H1 (cell line): ENCODE measurements around the gene GUCA1A. TPM values are rescaled to one million over a fixed set of nuclear protein-coding genes. Genes with fewer than 3 reads are reported as not detected.

Experiments
- CTCF ChIA-PET: fragments of 300-600 bp; sonication (Branson Sonifier 250); formaldehyde crosslinking; loops from one replicate; lab custom pipeline; 2021; ENCODE audit not compliant: partially characterized antibody; lab: Charles Lee
- POLR2A ChIA-PET: fragments of 300-600 bp; sonication (Branson Sonifier 250); formaldehyde crosslinking; loops from one replicate; lab custom pipeline; 2021; ENCODE audit warnings: inconsistent platforms; ENCODE audit not compliant: partially characterized antibody; lab: Charles Lee
- DNase-seq, 2 experiments: peaks; one replicate each; pipeline versions ENCODE4 v3.0.0 to v3.0.0-alpha.2; 2010 to 2022; ENCODE audit warnings: low spot score in 2 of 2, low read depth in 1 of 2, mixed read lengths in 1 of 2
- FAIRE-seq: peaks from 2 replicates; lab custom pipeline; 2011; peaks lifted over from hg19 to GRCh38; lab: Jason Lieb, UNC
- H2AFZ ChIP-seq: 2 replicates; pipeline ENCODE4 v1.8.1; 2012; ENCODE audit warnings: low read length, inconsistent platforms
- H2AK5ac ChIP-seq: 2 replicates; pipeline ENCODE4 v1.6.1; 2013; ENCODE audit warnings: low read depth, low read length
- H2BK120ac ChIP-seq: replicated peaks from 2 replicates; pipeline ENCODE3; 2013; ENCODE audit warnings: low read depth, low read length, inconsistent platforms
- H2BK12ac ChIP-seq: 2 replicates; pipeline ENCODE4 v1.6.1; 2013; ENCODE audit warnings: low read depth, low read length
- H2BK15ac ChIP-seq: 2 replicates; pipeline ENCODE4 v1.6.1; 2013; ENCODE audit warnings: low read length
- H2BK20ac ChIP-seq: 2 replicates; pipeline ENCODE4 v1.6.1; 2013; ENCODE audit warnings: low read length
- H2BK5ac ChIP-seq: 2 replicates; pipeline ENCODE4 v1.6.1; 2013; ENCODE audit warnings: low read depth, low read length
- H3K14ac ChIP-seq: 2 replicates; pipeline ENCODE4 v1.6.1; 2013; ENCODE audit warnings: inconsistent platforms; ENCODE audit not compliant: insufficient read length
- H3K18ac ChIP-seq: 2 replicates; pipeline ENCODE4 v1.6.1; 2013; ENCODE audit warnings: low read length; ENCODE audit errors: extremely low read depth
- H3K23ac ChIP-seq: 2 replicates; pipeline ENCODE4 v1.6.1; 2013; ENCODE audit warnings: inconsistent platforms; ENCODE audit not compliant: insufficient read length
- H3K23me2 ChIP-seq: 2 replicates; pipeline ENCODE4 v1.6.1; 2013; ENCODE audit warnings: low read depth, low read length
- H3K27ac ChIP-seq: 2 replicates; pipeline ENCODE4 v1.6.1; 2011; ENCODE audit warnings: low read depth, low read length, inconsistent platforms
- H3K27me3 ChIP-seq, 4 experiments: replicated peaks in 1 of 4; 1 replicate in 1 of 4; 2 replicates in 3 of 4; pipeline versions ENCODE4 v1.6.1 to v1.8.1; 2011 to 2013; ENCODE audit warnings: low read length in 3 of 4, mild to moderate bottlenecking in 3 of 4, inconsistent platforms in 2 of 4, mixed read lengths in 2 of 4, moderate library complexity in 1 of 4; ENCODE audit not compliant: control insufficient read depth in 3 of 4, insufficient read depth in 3 of 4; ENCODE audit errors: extremely low read depth in 1 of 4
- H3K36me3 ChIP-seq, 4 experiments: 2 replicates each; pipeline versions ENCODE4 v1.6.1 to v1.8.1; 2011 to 2013; ENCODE audit warnings: mild to moderate bottlenecking in 4 of 4, low read length in 3 of 4, moderate library complexity in 2 of 4, control low read depth in 1 of 4, inconsistent platforms in 1 of 4; ENCODE audit not compliant: insufficient read depth in 4 of 4, control insufficient read depth in 2 of 4
- H3K4ac ChIP-seq: replicated peaks from 2 replicates; pipeline ENCODE3; 2013; ENCODE audit warnings: low read length, low read depth, mixed read lengths, inconsistent platforms; ENCODE audit not compliant: insufficient read length
- H3K4me1 ChIP-seq, 4 experiments: replicated peaks in 1 of 4; 1 replicate in 1 of 4; 2 replicates in 3 of 4; pipeline versions ENCODE4 v1.6.1 to v1.8.1; 2011 to 2013; ENCODE audit warnings: low read length in 3 of 4, inconsistent platforms in 2 of 4, mixed read lengths in 1 of 4; ENCODE audit not compliant: insufficient read depth in 4 of 4, control insufficient read depth in 3 of 4
- H3K4me2 ChIP-seq, 2 experiments: 2 replicates each; pipeline versions ENCODE4 v1.6.1 to v1.8.1; 2011 to 2013; ENCODE audit warnings: low read depth in 2 of 2, low read length in 2 of 2, control low read depth in 1 of 2, inconsistent platforms in 1 of 2, mild to moderate bottlenecking in 1 of 2; ENCODE audit not compliant: insufficient read depth in 1 of 2
- H3K4me3 ChIP-seq, 4 experiments: fragments of 200-600, 300-600 bp in 1 of 4; sonication (generic), shearing (Covaris generic), sonication (Bioruptor Twin) in 1 of 4; 2 replicates each; pipeline versions ENCODE4 v1.5.1 to v1.8.1; 2011 to 2016; ENCODE audit warnings: low read length in 4 of 4, low read depth in 3 of 4, control low read depth in 2 of 4, inconsistent platforms in 2 of 4, mild to moderate bottlenecking in 2 of 4, mixed read lengths in 1 of 4, moderate library complexity in 1 of 4; ENCODE audit not compliant: insufficient read depth in 2 of 4; ENCODE audit errors: extremely low read depth in 1 of 4
- H3K56ac ChIP-seq: replicated peaks from 2 replicates; pipeline ENCODE3; 2013; ENCODE audit warnings: low read depth, mild to moderate bottlenecking, mixed read lengths, low read length, inconsistent platforms; ENCODE audit not compliant: insufficient read length
- H3K79me1 ChIP-seq: 2 replicates; pipeline ENCODE4 v1.6.1; 2013; ENCODE audit warnings: low read depth, low read length, control low read depth
- H3K79me2 ChIP-seq, 2 experiments: 2 replicates each; pipeline versions ENCODE4 v1.6.1 to v1.8.1; 2012 to 2013; ENCODE audit warnings: low read length in 2 of 2, mild to moderate bottlenecking in 2 of 2, inconsistent platforms in 1 of 2; ENCODE audit not compliant: insufficient read depth in 2 of 2, control insufficient read depth in 1 of 2
- H3K9ac ChIP-seq, 4 experiments: replicated peaks in 1 of 4; 1 replicate in 1 of 4; 2 replicates in 3 of 4; pipeline versions ENCODE4 v1.6.1 to v1.8.1; 2011 to 2013; ENCODE audit warnings: low read depth in 3 of 4, low read length in 3 of 4, control low read depth in 2 of 4, mild to moderate bottlenecking in 2 of 4, moderate library complexity in 2 of 4, inconsistent platforms in 1 of 4; ENCODE audit errors: extremely low read depth in 1 of 4
- H3K9me3 ChIP-seq, 2 experiments: 2 replicates each; pipeline versions ENCODE4 v1.6.1 to v1.8.1; 2012 to 2013; ENCODE audit warnings: mild to moderate bottlenecking in 2 of 2, moderate library complexity in 2 of 2, control low read depth in 1 of 2, inconsistent platforms in 1 of 2, low read depth in 1 of 2, low read length in 1 of 2, mixed read lengths in 1 of 2; ENCODE audit not compliant: insufficient read depth in 2 of 2
- H4K20me1 ChIP-seq, 2 experiments: replicated peaks in 1 of 2; 2 replicates each; pipeline versions ENCODE3 to v1.8.1; 2011 to 2013; ENCODE audit warnings: inconsistent platforms in 2 of 2, low read length in 2 of 2, mild to moderate bottlenecking in 1 of 2; ENCODE audit not compliant: insufficient read depth in 2 of 2, control insufficient read depth in 1 of 2
- H4K5ac ChIP-seq: 2 replicates; pipeline ENCODE4 v1.6.1; 2013; ENCODE audit warnings: low read length, low read depth, mixed read lengths, inconsistent platforms; ENCODE audit not compliant: insufficient read length
- H4K8ac ChIP-seq: 2 replicates; pipeline ENCODE4 v1.8.0; 2013; ENCODE audit warnings: mild to moderate bottlenecking, moderate library complexity, low read length, inconsistent platforms; ENCODE audit not compliant: insufficient read depth; ENCODE audit errors: extremely low read depth
- H4K91ac ChIP-seq: replicated peaks from 2 replicates; pipeline ENCODE3; 2013; ENCODE audit warnings: low read length, mixed read lengths, inconsistent platforms; ENCODE audit not compliant: insufficient read length
- EGR1 ChIP-seq: IDR thresholded peaks from 2 replicates; pipeline ENCODE4 v1.6.1; 2011; ENCODE audit warnings: low read depth, low read length, borderline replicate concordance
- JUND ChIP-seq: IDR thresholded peaks from 2 replicates; pipeline ENCODE4 v1.6.1; 2011; ENCODE audit warnings: mild to moderate bottlenecking, improper control_type of control experiment, low read length
- KDM1A ChIP-seq: fragments of 200-600, 300-600 bp; sonication (generic); IDR thresholded peaks from 2 replicates; pipeline ENCODE4 v1.7.1; 2016; ENCODE audit warnings: mild to moderate bottlenecking, low read length, borderline replicate concordance
- MAFK ChIP-seq: IDR thresholded peaks from 2 replicates; pipeline ENCODE4 v1.6.1; 2012; ENCODE audit warnings: low read depth, mild to moderate bottlenecking, improper control_type of control experiment, low read length
- NANOG ChIP-seq: IDR thresholded peaks from 2 replicates; pipeline ENCODE4 v1.6.1; 2011; ENCODE audit warnings: low read length, low read depth, mild to moderate bottlenecking, inconsistent platforms; ENCODE audit not compliant: insufficient read depth, poor library complexity, severe bottlenecking
- RFX5 ChIP-seq: IDR thresholded peaks from 2 replicates; pipeline ENCODE4 v1.6.1; 2011; ENCODE audit warnings: low read depth, low read length, improper control_type of control experiment, borderline replicate concordance
- SIN3A ChIP-seq, 2 experiments: IDR thresholded peaks in 1 of 2; conservative IDR thresholded peaks in 1 of 2; 2 replicates each; pipeline ENCODE4 v1.6.1; 2011 to 2012; ENCODE audit warnings: low read length in 2 of 2, improper control_type of control experiment in 1 of 2, low read depth in 1 of 2, mild to moderate bottlenecking in 1 of 2
- SIRT6 ChIP-seq: IDR thresholded peaks from one replicate; pipeline ENCODE4 v1.7.1; 2012; ENCODE audit warnings: low read length, inconsistent platforms
- SP1 ChIP-seq: IDR thresholded peaks from 2 replicates; pipeline ENCODE4 v1.6.1; 2011; ENCODE audit warnings: low read depth, low read length
- SRF ChIP-seq: IDR thresholded peaks from 2 replicates; pipeline ENCODE4 v1.6.1; 2011; ENCODE audit warnings: mild to moderate bottlenecking, low read depth, low read length, moderate library complexity
- TAF1 ChIP-seq: IDR thresholded peaks from 2 replicates; pipeline ENCODE4 v1.6.1; 2011; ENCODE audit warnings: mild to moderate bottlenecking, low read depth, low read length
- TAF7 ChIP-seq: optimal IDR thresholded peaks from 2 replicates; pipeline ENCODE3; 2011; ENCODE audit warnings: low read depth, mild to moderate bottlenecking, inconsistent platforms, low read length, moderate library complexity, borderline replicate concordance
- WGBS, 2 experiments: shearing (Covaris generic) in 1 of 2; methylation state at CpG; one replicate each; pipeline versions ENCODE4 v1.1.6 to v1.1.7; 2013 to 2015; ENCODE audit warnings: low lambda C conversion rate in 2 of 2, mixed read lengths in 2 of 2, inconsistent platforms in 1 of 2, low coverage in 1 of 2, missing lambda C conversion rate in 1 of 2; ENCODE audit not compliant: insufficient replicate concordance in 2 of 2, insufficient coverage in 1 of 2, insufficient read length in 1 of 2; ENCODE audit errors: extremely low coverage in 1 of 2, missing lambda C conversion rate in 1 of 2; 5-methylcytosine and 5-hydroxymethylcytosine counted together
- polyA plus RNA-seq, 7 experiments: library from polyadenylated mRNA; depleted of rRNA in 3 of 7; stranded (reverse) in 5 of 7; unstranded in 2 of 7; fragments of >200 nt in 5 of 7; fragments of 200-250 nt in 2 of 7; gene quantifications; 1 replicate in 5 of 7; 2 replicates in 1 of 7; 4 replicates in 1 of 7; pipeline versions ENCODE4 v1.2.1 to v1.2.3, GENCODE V29; 2011 to 2013; ENCODE audit warnings: missing spikeins in 2 of 7, mixed read lengths in 2 of 7
- total RNA-seq: library from RNA; stranded (reverse); fragmentation: NEBNext Ultra II Directional; extraction: Animal tissue kit (Norgen Biotek cat#: 25700); gene quantifications from 2 replicates; pipeline ENCODE4 v1.2.1, GENCODE V29; 2021
- TF ChIP-seq, protein P1 (sequence below): IDR thresholded peaks from 2 replicates; pipeline ENCODE4 v1.6.1; 2012; ENCODE audit warnings: inconsistent platforms

GUCA1A gene
- total and polyA plus RNA-seq, 2 of the 8 experiments (the other 6 are each of a cell fraction or from before 2014, with no cell fraction given) = 4.6 to 24.6 TPM

DNA sequence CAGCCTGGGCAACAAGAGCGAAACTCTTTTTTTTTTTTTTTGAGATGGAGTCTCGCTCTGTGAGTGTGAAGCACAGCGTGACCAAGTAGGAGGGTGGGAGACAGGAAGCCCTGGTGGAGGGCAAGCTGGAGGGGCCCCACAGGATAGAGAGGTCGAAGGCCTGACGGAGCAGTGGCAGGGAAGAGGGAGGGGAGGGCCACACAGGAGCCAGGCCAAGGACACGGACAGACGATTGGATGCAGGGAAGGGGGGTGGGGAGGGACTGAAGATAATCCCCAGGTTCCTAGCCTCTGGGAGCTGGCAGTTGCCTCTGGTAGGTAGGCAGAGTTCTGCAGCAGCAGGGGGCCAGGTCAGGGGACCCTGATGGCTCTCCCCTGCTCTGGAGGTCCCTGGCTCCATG is 10.8 kb upstream of the GUCA1A start:
- DNase-seq = no peak
- ChIA-PET POLR2A (interaction anchor here (0.8 to 9.2 kb wide), 9 partner anchors 12 to 70 kb away, joined by 3 to 109 read pairs (median 4); partner anchors contain the start of gene C6orf132), CTCF (interaction anchor here (0.6 to 11.2 kb wide), 13 partner anchors 9 to 330 kb away, joined by 3 to 224 read pairs (median 4); partner anchors contain the start of gene C6orf132)
- no peak overlapping the region for H3K4me3 ChIP-seq
- 0 out of 2 replicates have a peak overlapping the region, but pooled peaks have one; percentile 22 for H2BK12ac ChIP-seq
- no peak overlapping the region for H2BK120ac ChIP-seq
- H3K9ac ChIP-seq = no peak overlapping the region
- H4K20me1 ChIP-seq = no peaks in the 10 kb centered on the region
- no peak overlapping the region for H3K18ac ChIP-seq
- H3K14ac ChIP-seq = no peak overlapping the region
- no peak overlapping the region; a peak in 1 of 4 replicates for H3K4me2 ChIP-seq
- no peak overlapping the region for H4K5ac ChIP-seq
- no peak overlapping the region for H4K91ac ChIP-seq
- no peak for FAIRE-seq
- no peaks in the 10 kb centered on the region; a peak in 1 of 7 replicates for H3K27me3 ChIP-seq
- H2BK15ac ChIP-seq = peak overlapping the region; percentile 9; the same call in 1 of the 2 replicates
- 0 out of 2 replicates have a peak overlapping the region, but pooled peaks have one; percentile 8 for H2AFZ ChIP-seq
- 50% methylated on average over 6 of the region's 7 CpGs; no CpG with 5 or more reads in 1 of the 2 experiments for WGBS, 2 experiments
- no peaks in the 10 kb centered on the region for H3K79me1 ChIP-seq
- no peaks in the 10 kb centered on the region for H3K9me3 ChIP-seq
- H3K23ac ChIP-seq = no peak overlapping the region
- H2BK5ac ChIP-seq = no peak overlapping the region
- no peaks in the 10 kb centered on the region for H3K23me2 ChIP-seq
- H4K8ac ChIP-seq = no peak overlapping the region
- H2BK20ac ChIP-seq = no peak overlapping the region
- no peak overlapping the region for H3K27ac ChIP-seq
- no peaks in the 10 kb centered on the region for H3K79me2 ChIP-seq
- peaks cover 7 to 24% (median 11%) of the 10 kb centered on the region in 4 experiments for H3K4me1 ChIP-seq
- no peaks in the 10 kb centered on the region for H3K36me3 ChIP-seq
- H3K56ac ChIP-seq = no peak overlapping the region
- H3K4ac ChIP-seq = no peak overlapping the region
- no peak overlapping the region for H2AK5ac ChIP-seq
- no peak for TF ChIP-seq EGR1
- TF ChIP-seq KDM1A = no peak
- TF ChIP-seq SP1 = no peak
- no peak for TF ChIP-seq SIN3A (conservative IDR thresholded peaks at IDR 0.05 in 1 of 2, IDR thresholded peaks at IDR 0.05 in 1 of 2; ENCODE audit: low read depth in 1 of 2, low read length in 2 of 2)
- TF ChIP-seq SIRT6 = no peak
- TF ChIP-seq TAF1 = no peak
- TF ChIP-seq RFX5 = no peak
- TF ChIP-seq MAFK = no peak
- no peak for TF ChIP-seq TAF7
- TF ChIP-seq JUND = no peak
- TF ChIP-seq NANOG = no peak
- no peak for TF ChIP-seq SRF
- TF ChIP-seq, protein P1, sequence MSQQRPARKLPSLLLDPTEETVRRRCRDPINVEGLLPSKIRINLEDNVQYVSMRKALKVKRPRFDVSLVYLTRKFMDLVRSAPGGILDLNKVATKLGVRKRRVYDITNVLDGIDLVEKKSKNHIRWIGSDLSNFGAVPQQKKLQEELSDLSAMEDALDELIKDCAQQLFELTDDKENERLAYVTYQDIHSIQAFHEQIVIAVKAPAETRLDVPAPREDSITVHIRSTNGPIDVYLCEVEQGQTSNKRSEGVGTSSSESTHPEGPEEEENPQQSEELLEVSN = no peak
